Liver (tissue), 9 donors: ENCODE results near the gene DGKQ. TPM values are rescaled to one million over a fixed set of nuclear protein-coding genes. Genes with fewer than 3 reads are reported as not detected.

Experiments used
- DNase-seq: peaks from one replicate; pipeline ENCODE4 v3.0.0-alpha.2; 2017; ENCODE audit warnings: low spot score
- H3K27ac ChIP-seq, 2 donors: one replicate each; pipeline ENCODE4 v1.7.0; 2013; ENCODE audit warnings: inconsistent platforms in 2 of 2, low read length in 2 of 2, control low read depth in 1 of 2, low read depth in 1 of 2, mild to moderate bottlenecking in 1 of 2
- H3K27me3 ChIP-seq, 4 donors: one replicate each; pipeline versions ENCODE4 v1.6.1 to v1.7.0; 2013; ENCODE audit warnings: low read length in 3 of 4, inconsistent platforms in 1 of 4, mild to moderate bottlenecking in 1 of 4, moderate library complexity in 1 of 4; ENCODE audit not compliant: control insufficient read depth in 4 of 4, insufficient read depth in 4 of 4
- H3K36me3 ChIP-seq, 4 donors: one replicate each; pipeline versions ENCODE4 v1.6.1 to v1.7.0; 2013; ENCODE audit warnings: low read length in 3 of 4, mild to moderate bottlenecking in 3 of 4, low read depth in 1 of 4, moderate library complexity in 1 of 4; ENCODE audit not compliant: control insufficient read depth in 4 of 4, insufficient read depth in 3 of 4
- H3K4me1 ChIP-seq, 4 donors: one replicate each; pipeline versions ENCODE4 v1.6.1 to v1.7.0; 2013; ENCODE audit warnings: low read length in 3 of 4, mild to moderate bottlenecking in 3 of 4, moderate library complexity in 1 of 4; ENCODE audit not compliant: control insufficient read depth in 4 of 4, insufficient read depth in 4 of 4
- H3K4me3 ChIP-seq, 3 donors: one replicate each; pipeline versions ENCODE4 v1.6.1 to v1.7.0; 2013; ENCODE audit warnings: low read length in 3 of 3, control low read depth in 1 of 3, low read depth in 1 of 3, mild to moderate bottlenecking in 1 of 3
- H3K9ac ChIP-seq, 2 donors: one replicate each; pipeline ENCODE4 v1.7.0; 2013; ENCODE audit warnings: low read length in 2 of 2, mild to moderate bottlenecking in 2 of 2, moderate library complexity in 2 of 2, control low read depth in 1 of 2, low read depth in 1 of 2
- H3K9me3 ChIP-seq, 4 donors: one replicate each; pipeline versions ENCODE4 v1.6.1 to v1.7.0; 2013; ENCODE audit warnings: low read length in 3 of 4; ENCODE audit not compliant: control insufficient read depth in 4 of 4
- FOXA1 ChIP-seq: IDR thresholded peaks from 2 replicates; pipeline ENCODE4 v1.6.1; 2016; ENCODE audit warnings: antibody characterized with exemption
- GABPA ChIP-seq, 2 donors: IDR thresholded peaks in 1 of 2; conservative IDR thresholded peaks in 1 of 2; 2 replicates each; pipeline ENCODE4 v1.6.1; 2016; ENCODE audit warnings: antibody characterized with exemption in 2 of 2, mild to moderate bottlenecking in 1 of 2, moderate library complexity in 1 of 2
- HNF4A ChIP-seq, 2 donors: conservative IDR thresholded peaks; 2 replicates each; pipeline ENCODE4 v1.6.1; 2016; ENCODE audit warnings: antibody characterized with exemption in 2 of 2, mild to moderate bottlenecking in 2 of 2
- HNF4G ChIP-seq: IDR thresholded peaks from 2 replicates; pipeline ENCODE4 v1.6.1; 2016; ENCODE audit warnings: antibody characterized with exemption
- JUND ChIP-seq, 2 donors: IDR thresholded peaks; 2 replicates each; pipeline ENCODE4 v1.6.1; 2016; ENCODE audit warnings: antibody characterized with exemption in 2 of 2
- NR2F2 ChIP-seq: IDR thresholded peaks from 2 replicates; pipeline ENCODE4 v1.6.1; 2016; ENCODE audit warnings: antibody characterized with exemption
- RAD21 ChIP-seq, 2 donors: IDR thresholded peaks; 2 replicates each; pipeline ENCODE4 v1.6.1; 2016; ENCODE audit warnings: antibody characterized with exemption in 2 of 2, mild to moderate bottlenecking in 2 of 2
- RXRA ChIP-seq, 2 donors: IDR thresholded peaks; 2 replicates each; pipeline ENCODE4 v1.6.1; 2017 to 2018; ENCODE audit warnings: antibody characterized with exemption in 2 of 2, mild to moderate bottlenecking in 1 of 2
- SP1 ChIP-seq: IDR thresholded peaks from 2 replicates; pipeline ENCODE4 v1.6.1; 2018; ENCODE audit warnings: antibody characterized with exemption, mild to moderate bottlenecking
- YY1 ChIP-seq: IDR thresholded peaks from 2 replicates; pipeline ENCODE4 v1.6.1; 2016; ENCODE audit warnings: antibody characterized with exemption, mild to moderate bottlenecking
- WGBS: extraction: QIAGEN DNeasy Blood & Tissue Kit; methylation state at CpG from one replicate; pipeline ENCODE4 v1.1.7; 2013; 5-methylcytosine and 5-hydroxymethylcytosine counted together
- polyA plus RNA-seq, 2 donors: library from polyadenylated mRNA; stranded (reverse) in 1 of 2; unstranded in 1 of 2; fragments of 200-250 nt in 1 of 2; fragments of >200 nt in 1 of 2; fragmentation: Nextera tagmentation in 1 of 2; extraction: Ambion mirVana in 1 of 2; gene quantifications; one replicate each; pipeline versions ENCODE4 v1.2.1 to v1.2.3, GENCODE V29; 2013 to 2015
- total RNA-seq, 2 donors: library from RNA; depleted of rRNA; stranded (reverse); fragments of >200 nt; gene quantifications; one replicate each; pipeline ENCODE4 v1.2.3, GENCODE V29; 2014
- TF ChIP-seq, protein P1 (sequence below): IDR thresholded peaks from 2 replicates; pipeline ENCODE4 v1.6.1; 2016; ENCODE audit warnings: antibody characterized with exemption, mild to moderate bottlenecking
- TF ChIP-seq, protein P2 (sequence below): IDR thresholded peaks from 2 replicates; pipeline ENCODE4 v1.6.1; 2016; ENCODE audit warnings: antibody characterized with exemption
- TF ChIP-seq, protein P3 (sequence below): IDR thresholded peaks from 2 replicates; pipeline ENCODE4 v1.6.1; 2016; ENCODE audit warnings: antibody characterized with exemption
- TF ChIP-seq, protein P4 (sequence below): fragments of 150-350 bp; IDR thresholded peaks from 2 replicates; pipeline ENCODE4 v1.5.1; 2017; ENCODE audit warnings: improper control_type of control experiment, low read depth, low read length; ENCODE audit not compliant: missing input control
- TF ChIP-seq, protein P5 (sequence below): IDR thresholded peaks from 2 replicates; pipeline ENCODE4 v1.6.1; 2016; ENCODE audit warnings: antibody characterized with exemption
- donor health status: healthy.
- donor health status: healthy.
- donor health status: healthy.
- donor health status: healthy.
- donor health status: healthy.

Gene DGKQ
- total and polyA plus RNA-seq, 4 donors, result 1.5 to 8.8 (median 3.6) TPM

DNA sequence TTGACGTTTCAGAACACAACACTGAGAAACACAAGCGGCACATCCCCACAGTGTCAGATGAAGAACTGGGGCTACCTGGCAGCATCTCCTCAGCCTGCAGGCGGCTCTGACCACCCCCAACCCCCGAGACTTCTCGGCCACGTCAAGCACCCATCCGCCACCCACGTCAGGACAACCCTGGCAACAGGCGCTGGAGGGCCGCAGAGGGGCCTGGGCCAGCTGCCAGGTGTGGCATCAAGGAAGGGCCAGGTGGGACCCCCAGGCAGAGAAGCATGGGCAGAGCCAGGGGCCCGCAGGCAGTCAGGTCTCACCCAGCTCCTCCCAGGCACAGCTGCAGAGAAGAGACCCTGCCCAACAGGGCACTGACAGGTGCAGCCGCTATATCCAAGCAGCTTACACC lies 63.5 kb downstream of the DGKQ start:
- Histone ChIP-seq H3K36me3 (peaks cover 4 to 30% (median 12%) of the 10 kb centered on the region in 4 donors), H3K4me3 (no peak overlapping the region), H3K9ac (no peak overlapping the region), H3K27me3 (no peaks in the 10 kb centered on the region), H3K9me3 (no peaks in the 10 kb centered on the region), H3K27ac (no peak overlapping the region), H3K4me1 (no peaks in the 10 kb centered on the region)
- no peak for DNase-seq
- 97% methylated on average over 12 of the region's 12 CpGs for WGBS
- TF ChIP-seq, protein P1, sequence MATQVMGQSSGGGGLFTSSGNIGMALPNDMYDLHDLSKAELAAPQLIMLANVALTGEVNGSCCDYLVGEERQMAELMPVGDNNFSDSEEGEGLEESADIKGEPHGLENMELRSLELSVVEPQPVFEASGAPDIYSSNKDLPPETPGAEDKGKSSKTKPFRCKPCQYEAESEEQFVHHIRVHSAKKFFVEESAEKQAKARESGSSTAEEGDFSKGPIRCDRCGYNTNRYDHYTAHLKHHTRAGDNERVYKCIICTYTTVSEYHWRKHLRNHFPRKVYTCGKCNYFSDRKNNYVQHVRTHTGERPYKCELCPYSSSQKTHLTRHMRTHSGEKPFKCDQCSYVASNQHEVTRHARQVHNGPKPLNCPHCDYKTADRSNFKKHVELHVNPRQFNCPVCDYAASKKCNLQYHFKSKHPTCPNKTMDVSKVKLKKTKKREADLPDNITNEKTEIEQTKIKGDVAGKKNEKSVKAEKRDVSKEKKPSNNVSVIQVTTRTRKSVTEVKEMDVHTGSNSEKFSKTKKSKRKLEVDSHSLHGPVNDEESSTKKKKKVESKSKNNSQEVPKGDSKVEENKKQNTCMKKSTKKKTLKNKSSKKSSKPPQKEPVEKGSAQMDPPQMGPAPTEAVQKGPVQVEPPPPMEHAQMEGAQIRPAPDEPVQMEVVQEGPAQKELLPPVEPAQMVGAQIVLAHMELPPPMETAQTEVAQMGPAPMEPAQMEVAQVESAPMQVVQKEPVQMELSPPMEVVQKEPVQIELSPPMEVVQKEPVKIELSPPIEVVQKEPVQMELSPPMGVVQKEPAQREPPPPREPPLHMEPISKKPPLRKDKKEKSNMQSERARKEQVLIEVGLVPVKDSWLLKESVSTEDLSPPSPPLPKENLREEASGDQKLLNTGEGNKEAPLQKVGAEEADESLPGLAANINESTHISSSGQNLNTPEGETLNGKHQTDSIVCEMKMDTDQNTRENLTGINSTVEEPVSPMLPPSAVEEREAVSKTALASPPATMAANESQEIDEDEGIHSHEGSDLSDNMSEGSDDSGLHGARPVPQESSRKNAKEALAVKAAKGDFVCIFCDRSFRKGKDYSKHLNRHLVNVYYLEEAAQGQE, result no peak
- TF ChIP-seq SP1 (no peak), JUND (IDR thresholded peaks at IDR 0.05) (no peak), GABPA (IDR thresholded peaks at IDR 0.05 in 1 of 2, conservative IDR thresholded peaks at IDR 0.05 in 1 of 2) (no peak), YY1 (no peak), HNF4A (conservative IDR thresholded peaks at IDR 0.05) (no peak), NR2F2 (no peak)
- TF ChIP-seq, protein P2, sequence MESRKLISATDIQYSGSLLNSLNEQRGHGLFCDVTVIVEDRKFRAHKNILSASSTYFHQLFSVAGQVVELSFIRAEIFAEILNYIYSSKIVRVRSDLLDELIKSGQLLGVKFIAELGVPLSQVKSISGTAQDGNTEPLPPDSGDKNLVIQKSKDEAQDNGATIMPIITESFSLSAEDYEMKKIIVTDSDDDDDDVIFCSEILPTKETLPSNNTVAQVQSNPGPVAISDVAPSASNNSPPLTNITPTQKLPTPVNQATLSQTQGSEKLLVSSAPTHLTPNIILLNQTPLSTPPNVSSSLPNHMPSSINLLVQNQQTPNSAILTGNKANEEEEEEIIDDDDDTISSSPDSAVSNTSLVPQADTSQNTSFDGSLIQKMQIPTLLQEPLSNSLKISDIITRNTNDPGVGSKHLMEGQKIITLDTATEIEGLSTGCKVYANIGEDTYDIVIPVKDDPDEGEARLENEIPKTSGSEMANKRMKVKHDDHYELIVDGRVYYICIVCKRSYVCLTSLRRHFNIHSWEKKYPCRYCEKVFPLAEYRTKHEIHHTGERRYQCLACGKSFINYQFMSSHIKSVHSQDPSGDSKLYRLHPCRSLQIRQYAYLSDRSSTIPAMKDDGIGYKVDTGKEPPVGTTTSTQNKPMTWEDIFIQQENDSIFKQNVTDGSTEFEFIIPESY, result no peak
- TF ChIP-seq, protein P3, sequence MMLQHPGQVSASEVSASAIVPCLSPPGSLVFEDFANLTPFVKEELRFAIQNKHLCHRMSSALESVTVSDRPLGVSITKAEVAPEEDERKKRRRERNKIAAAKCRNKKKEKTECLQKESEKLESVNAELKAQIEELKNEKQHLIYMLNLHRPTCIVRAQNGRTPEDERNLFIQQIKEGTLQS, result no peak

DNA sequence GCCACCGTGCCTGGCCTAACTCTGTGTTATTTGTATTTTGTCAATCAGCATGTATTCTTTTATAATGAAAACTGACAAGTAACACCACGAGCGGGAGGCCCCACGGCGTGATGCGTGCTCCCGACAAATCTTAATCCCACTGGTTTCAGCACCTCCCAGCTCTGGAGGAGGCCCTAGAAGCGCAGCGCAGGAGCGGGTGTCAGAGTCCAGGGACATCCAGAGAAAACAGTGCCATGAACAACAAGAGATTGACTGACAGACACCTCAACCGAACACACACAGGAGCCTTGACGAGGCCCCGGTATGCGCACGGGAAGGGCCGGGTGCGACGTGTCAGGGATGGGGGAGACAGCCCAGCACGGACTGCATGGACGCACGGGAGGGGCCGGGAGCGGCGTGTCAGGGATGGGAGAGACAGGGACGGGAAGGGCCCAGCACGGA lies 64.2 kb downstream of the DGKQ start:
- Histone ChIP-seq H3K36me3 (peaks cover 4 to 33% (median 12%) of the 10 kb centered on the region in 4 donors), H3K9ac (no peak overlapping the region), H3K9me3 (no peaks in the 10 kb centered on the region), H3K27ac (no peak overlapping the region), H3K27me3 (no peaks in the 10 kb centered on the region), H3K4me1 (no peaks in the 10 kb centered on the region), H3K4me3 (no peak overlapping the region)
- DNase-seq, result no peak
- 98% methylated on average over 26 of the region's 26 CpGs for WGBS
- TF ChIP-seq RAD21 (IDR thresholded peaks at IDR 0.05), result no peak
- TF ChIP-seq HNF4G, result no peak
- TF ChIP-seq, protein P1, result no peak
- no peak for TF ChIP-seq RXRA (IDR thresholded peaks at IDR 0.05)
- TF ChIP-seq JUND (IDR thresholded peaks at IDR 0.05), result no peak
- TF ChIP-seq, protein P2, result no peak
- TF ChIP-seq, protein P4, sequence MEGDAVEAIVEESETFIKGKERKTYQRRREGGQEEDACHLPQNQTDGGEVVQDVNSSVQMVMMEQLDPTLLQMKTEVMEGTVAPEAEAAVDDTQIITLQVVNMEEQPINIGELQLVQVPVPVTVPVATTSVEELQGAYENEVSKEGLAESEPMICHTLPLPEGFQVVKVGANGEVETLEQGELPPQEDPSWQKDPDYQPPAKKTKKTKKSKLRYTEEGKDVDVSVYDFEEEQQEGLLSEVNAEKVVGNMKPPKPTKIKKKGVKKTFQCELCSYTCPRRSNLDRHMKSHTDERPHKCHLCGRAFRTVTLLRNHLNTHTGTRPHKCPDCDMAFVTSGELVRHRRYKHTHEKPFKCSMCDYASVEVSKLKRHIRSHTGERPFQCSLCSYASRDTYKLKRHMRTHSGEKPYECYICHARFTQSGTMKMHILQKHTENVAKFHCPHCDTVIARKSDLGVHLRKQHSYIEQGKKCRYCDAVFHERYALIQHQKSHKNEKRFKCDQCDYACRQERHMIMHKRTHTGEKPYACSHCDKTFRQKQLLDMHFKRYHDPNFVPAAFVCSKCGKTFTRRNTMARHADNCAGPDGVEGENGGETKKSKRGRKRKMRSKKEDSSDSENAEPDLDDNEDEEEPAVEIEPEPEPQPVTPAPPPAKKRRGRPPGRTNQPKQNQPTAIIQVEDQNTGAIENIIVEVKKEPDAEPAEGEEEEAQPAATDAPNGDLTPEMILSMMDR, result no peak
- no peak for TF ChIP-seq YY1
- no peak for TF ChIP-seq FOXA1
- TF ChIP-seq GABPA (IDR thresholded peaks at IDR 0.05 in 1 of 2, conservative IDR thresholded peaks at IDR 0.05 in 1 of 2), result no peak
- TF ChIP-seq, protein P3, result no peak
- TF ChIP-seq, protein P5, sequence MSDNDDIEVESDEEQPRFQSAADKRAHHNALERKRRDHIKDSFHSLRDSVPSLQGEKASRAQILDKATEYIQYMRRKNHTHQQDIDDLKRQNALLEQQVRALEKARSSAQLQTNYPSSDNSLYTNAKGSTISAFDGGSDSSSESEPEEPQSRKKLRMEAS, result no peak
- TF ChIP-seq NR2F2, result no peak
- TF ChIP-seq SP1, result no peak
- no peak for TF ChIP-seq HNF4A (conservative IDR thresholded peaks at IDR 0.05)
